Hepatocyte (in vitro differentiated cells): ENCODE data around the gene NOD2.

Experiments used
- CTCF ChIP-seq: fragments of 200-600 bp; sonication (generic); IDR thresholded peaks from 2 replicates; pipeline ENCODE4 v1.5.1; 2016; ENCODE audit warnings: antibody characterized with exemption, mild to moderate bottlenecking; ENCODE audit not compliant: poor library complexity
- EZH2 ChIP-seq: fragments of 200-600 bp; sonication (generic); IDR thresholded peaks from 2 replicates; pipeline ENCODE4 v1.6.1; 2016; ENCODE audit warnings: antibody characterized with exemption, mild to moderate bottlenecking, borderline replicate concordance
- EZH2phosphoT487 ChIP-seq: fragments of 200-600 bp; sonication (generic); IDR thresholded peaks from one replicate; pipeline ENCODE4 v1.6.1; 2018; ENCODE audit warnings: antibody characterized with exemption, mild to moderate bottlenecking, low read depth, moderate library complexity; ENCODE audit not compliant: unreplicated experiment, severe bottlenecking

GRCh38 chr16:50674831-50675230 lies 18.6 kb upstream of the NOD2 start:
- TF ChIP-seq EZH2phosphoT487, result no peak
- no peak for TF ChIP-seq CTCF
- TF ChIP-seq EZH2, result no peak
